GM06990 (cell line): ENCODE data around the gene TSGA10IP.
A peak's percentile ranks its signal among the peaks of the same experiment; 100 is the strongest.

Experiments
- DNase-seq: peaks from one replicate; pipeline ENCODE4 v3.0.0-alpha.2; 2011; ENCODE audit not compliant: insufficient read length; ENCODE audit errors: extremely low read depth
- H3K27me3 ChIP-seq: replicated peaks from 2 replicates; pipeline ENCODE4 v1.6.0; 2011; ENCODE audit warnings: low read length; ENCODE audit not compliant: control insufficient read depth, insufficient read depth
- H3K36me3 ChIP-seq: 2 replicates; pipeline ENCODE4 v1.5.1; 2011; ENCODE audit warnings: low read length; ENCODE audit not compliant: control insufficient read depth, insufficient read depth
- H3K4me3 ChIP-seq: replicated peaks from 2 replicates; pipeline ENCODE4 v1.5.1; 2011; ENCODE audit warnings: low read depth, mild to moderate bottlenecking, control low read depth, low read length
- CTCF ChIP-seq: IDR thresholded peaks from 2 replicates; pipeline ENCODE4 v1.5.1; 2011; ENCODE audit warnings: low read length, control low read depth, mild to moderate bottlenecking, inconsistent platforms; ENCODE audit not compliant: insufficient read depth, poor library complexity, severe bottlenecking

The TSGA10IP gene

GRCh38 chr11:65945430-65945911 is at the start of gene TSGA10IP:
Gene TSGA10IP, plus strand, starts transcription at chr11:65945480. Its CDS starts 196 bp downstream, at chr11:65945676.
- H3K4me3 ChIP-seq = no peak within 1 kb of the TSS
- no peaks in the 10 kb centered on the region for H3K36me3 ChIP-seq
- H3K27me3 ChIP-seq = no peaks in the 10 kb centered on the region
- no peak for DNase-seq
- TF ChIP-seq CTCF = no peak

- no peak overlapping the region for H3K4me3 ChIP-seq
- no peak for TF ChIP-seq CTCF
- no peaks in the 10 kb centered on the region for H3K27me3 ChIP-seq
- no peak for DNase-seq
- H3K36me3 ChIP-seq = no peaks in the 10 kb centered on the region; the same call in none of the 2 replicates
These were observed 49.7 kb upstream of the TSGA10IP start for GRCh38 chr11:65895482-65895981.

GRCh38 chr11:65896034-65896999 is 49.0 kb upstream of the TSGA10IP start:
- Histone ChIP-seq H3K36me3 (no peaks in the 10 kb centered on the region; the same call in none of the 2 replicates), H3K27me3 (no peaks in the 10 kb centered on the region), H3K4me3 (no peak overlapping the region)
- no peak for DNase-seq
- no peak for TF ChIP-seq CTCF

- no peak for DNase-seq
- no peaks in the 10 kb centered on the region; the same call in none of the 2 replicates for H3K36me3 ChIP-seq
- no peak overlapping the region for H3K4me3 ChIP-seq
- no peak for TF ChIP-seq CTCF
- H3K27me3 ChIP-seq = no peaks in the 10 kb centered on the region
These were observed 48.2 kb upstream of the TSGA10IP start for GRCh38 chr11:65897020-65897471.

- H3K36me3 ChIP-seq = no peaks in the 10 kb centered on the region; the same call in none of the 2 replicates
- DNase-seq = no peak
- H3K4me3 ChIP-seq = peak overlapping the region; percentile 89
- H3K27me3 ChIP-seq = no peaks in the 10 kb centered on the region; the same call in 1 of the 2 replicates
- no peak for TF ChIP-seq CTCF
These were observed 46.5 kb upstream of the TSGA10IP start for GRCh38 chr11:65898656-65899355.
